OCI-LY1 (cell line): Measurements from ENCODE around the gene EDC4.

Experiments used
- H2AFZ ChIP-seq: fragments of 200-600 bp; sonication (generic), shearing (Covaris generic); 2 replicates; pipeline ENCODE4 v1.6.0; 2014; ENCODE audit warnings: antibody characterized with exemption, mild to moderate bottlenecking, low read length
- H3F3A ChIP-seq: fragments of 200-600 bp; sonication (generic), shearing (Covaris generic); 2 replicates; pipeline ENCODE4 v1.6.0; 2014; ENCODE audit warnings: mild to moderate bottlenecking, antibody characterized with exemption, low read length, moderate library complexity; ENCODE audit not compliant: insufficient read depth
- H3K27ac ChIP-seq: fragments of 200-600 bp; sonication (generic); 2 replicates; pipeline ENCODE4 v1.5.1; 2014; ENCODE audit warnings: low read length, mixed run types, mild to moderate bottlenecking, low read depth; ENCODE audit not compliant: poor library complexity, severe bottlenecking
- H3K27me3 ChIP-seq: fragments of 200-600 bp; sonication (generic); 2 replicates; pipeline ENCODE4 v1.6.0; 2014; ENCODE audit warnings: antibody characterized with exemption, mild to moderate bottlenecking, low read length, moderate library complexity; ENCODE audit not compliant: insufficient read depth
- H3K36me3 ChIP-seq: fragments of 200-600 bp; sonication (generic); 2 replicates; pipeline ENCODE4 v1.6.1; 2014; ENCODE audit warnings: mild to moderate bottlenecking, antibody characterized with exemption, low read length, moderate library complexity, mixed read lengths; ENCODE audit not compliant: insufficient read depth
- H3K4me1 ChIP-seq: fragments of 200-600 bp; sonication (generic); 2 replicates; pipeline ENCODE4 v1.5.1; 2014; ENCODE audit warnings: mild to moderate bottlenecking, low read length, moderate library complexity; ENCODE audit not compliant: insufficient read depth, severe bottlenecking
- H3K4me2 ChIP-seq: fragments of 200-600 bp; sonication (generic), shearing (Covaris generic); 2 replicates; pipeline ENCODE4 v1.6.1; 2014; ENCODE audit warnings: low read length
- H3K4me3 ChIP-seq: fragments of 200-600 bp; sonication (generic); 2 replicates; pipeline ENCODE4 v1.5.1; 2014; ENCODE audit warnings: low read length, low read depth, mild to moderate bottlenecking, mixed read lengths; ENCODE audit not compliant: poor library complexity, severe bottlenecking
- H3K79me2 ChIP-seq: fragments of 200-600 bp; shearing (Covaris generic); 2 replicates; pipeline ENCODE4 v1.6.1; 2016; ENCODE audit warnings: mixed run types, low read length, mixed read lengths; ENCODE audit not compliant: insufficient read depth
- H3K9ac ChIP-seq: fragments of 200-600 bp; sonication (generic), shearing (Covaris generic); 2 replicates; pipeline ENCODE4 v1.6.1; 2014; ENCODE audit warnings: mild to moderate bottlenecking, low read length, mixed read lengths
- H3K9me2 ChIP-seq: fragments of 200-600 bp; sonication (generic), shearing (Covaris generic); 2 replicates; pipeline ENCODE4 v1.6.1; 2014; ENCODE audit warnings: low read depth, mild to moderate bottlenecking, low read length, mixed read lengths
- H3K9me3 ChIP-seq: fragments of 200-600 bp; shearing (Covaris generic); 2 replicates; pipeline ENCODE4 v1.6.1; 2014; ENCODE audit warnings: low read length, mixed read lengths
- H4K20me1 ChIP-seq: fragments of 200-600 bp; sonication (generic), shearing (Covaris generic); 2 replicates; pipeline ENCODE4 v1.6.0; 2016; ENCODE audit warnings: mild to moderate bottlenecking, low read length; ENCODE audit not compliant: insufficient read depth
- EZH2 ChIP-seq: fragments of 200-600 bp; sonication (generic), shearing (Covaris generic); IDR thresholded peaks from 2 replicates; pipeline ENCODE4 v1.8.0; 2017; ENCODE audit warnings: borderline replicate concordance, mixed run types, mild to moderate bottlenecking, antibody characterized with exemption, low read length, moderate library complexity, mixed read lengths
- TF ChIP-seq, protein P1 (sequence below): fragments of 200-600 bp; sonication (generic), shearing (Covaris generic); IDR thresholded peaks from 2 replicates; pipeline ENCODE4 v1.5.1; 2017; ENCODE audit warnings: mild to moderate bottlenecking, antibody characterized with exemption, low read length, moderate library complexity, mixed read lengths

Gene EDC4

DNA sequence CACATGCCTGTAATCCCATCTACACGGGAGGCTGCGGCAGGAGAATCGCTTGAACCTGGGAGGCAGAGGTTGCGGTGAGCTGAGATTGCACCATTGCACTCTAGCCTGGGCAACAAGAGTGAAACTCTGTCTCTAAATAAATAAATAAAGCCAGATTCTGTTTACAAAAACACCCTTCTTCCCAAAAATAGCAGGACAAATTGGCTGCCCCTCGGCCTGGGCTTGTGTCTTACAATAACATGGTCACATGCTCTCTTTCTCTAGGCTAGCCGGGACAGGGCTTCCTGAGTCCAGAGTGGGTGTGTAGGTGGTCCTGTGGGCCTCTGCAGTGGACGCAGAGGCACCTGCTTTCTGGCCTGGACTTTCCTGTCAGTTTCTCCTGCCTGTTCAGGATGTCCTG lies 3.2 kb upstream of the EDC4 start:
- TF ChIP-seq, protein P1, sequence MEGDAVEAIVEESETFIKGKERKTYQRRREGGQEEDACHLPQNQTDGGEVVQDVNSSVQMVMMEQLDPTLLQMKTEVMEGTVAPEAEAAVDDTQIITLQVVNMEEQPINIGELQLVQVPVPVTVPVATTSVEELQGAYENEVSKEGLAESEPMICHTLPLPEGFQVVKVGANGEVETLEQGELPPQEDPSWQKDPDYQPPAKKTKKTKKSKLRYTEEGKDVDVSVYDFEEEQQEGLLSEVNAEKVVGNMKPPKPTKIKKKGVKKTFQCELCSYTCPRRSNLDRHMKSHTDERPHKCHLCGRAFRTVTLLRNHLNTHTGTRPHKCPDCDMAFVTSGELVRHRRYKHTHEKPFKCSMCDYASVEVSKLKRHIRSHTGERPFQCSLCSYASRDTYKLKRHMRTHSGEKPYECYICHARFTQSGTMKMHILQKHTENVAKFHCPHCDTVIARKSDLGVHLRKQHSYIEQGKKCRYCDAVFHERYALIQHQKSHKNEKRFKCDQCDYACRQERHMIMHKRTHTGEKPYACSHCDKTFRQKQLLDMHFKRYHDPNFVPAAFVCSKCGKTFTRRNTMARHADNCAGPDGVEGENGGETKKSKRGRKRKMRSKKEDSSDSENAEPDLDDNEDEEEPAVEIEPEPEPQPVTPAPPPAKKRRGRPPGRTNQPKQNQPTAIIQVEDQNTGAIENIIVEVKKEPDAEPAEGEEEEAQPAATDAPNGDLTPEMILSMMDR, result no peak
- no peaks in the 10 kb centered on the region for H4K20me1 ChIP-seq
- peaks cover 66% of the 10 kb centered on the region for H3K36me3 ChIP-seq
- H3K9me2 ChIP-seq, result no peaks in the 10 kb centered on the region
- no peak overlapping the region for H2AFZ ChIP-seq
- no peak overlapping the region for H3K4me2 ChIP-seq
- H3K27me3 ChIP-seq, result no peaks in the 10 kb centered on the region
- peaks cover 16% of the 10 kb centered on the region for H3K79me2 ChIP-seq
- H3K9ac ChIP-seq, result no peak overlapping the region
- peaks cover 18% of the 10 kb centered on the region for H3K4me1 ChIP-seq
- H3K27ac ChIP-seq, result no peak overlapping the region
- no peak overlapping the region for H3K4me3 ChIP-seq
- H3K9me3 ChIP-seq, result no peaks in the 10 kb centered on the region
- no peaks in the 10 kb centered on the region for H3F3A ChIP-seq

DNA sequence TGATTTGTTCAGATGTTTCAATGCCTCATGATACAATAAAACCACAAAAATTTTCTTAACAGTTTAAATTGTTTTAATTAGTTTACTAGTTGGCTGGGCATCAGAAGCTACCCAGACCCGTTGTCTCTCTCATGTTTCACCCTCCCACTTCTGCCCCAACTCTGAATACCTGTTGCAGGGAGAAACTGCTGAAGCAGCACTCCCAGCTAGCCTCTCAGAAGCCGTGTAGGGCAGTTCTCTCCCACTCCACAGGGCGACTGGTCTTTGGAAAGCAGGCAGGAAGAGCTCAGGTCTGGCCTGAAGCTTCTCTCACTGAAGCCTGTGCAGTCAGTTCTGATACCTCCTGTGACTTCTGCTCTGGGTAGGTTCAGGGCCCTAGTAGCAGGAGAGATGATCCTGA lies 1.6 kb upstream of the EDC4 start:
- no peaks in the 10 kb centered on the region for H4K20me1 ChIP-seq
- H3K9me2 ChIP-seq, result no peaks in the 10 kb centered on the region
- no peak overlapping the region for H3K9ac ChIP-seq
- no peaks in the 10 kb centered on the region for H3F3A ChIP-seq
- TF ChIP-seq, protein P1, result no peak
- TF ChIP-seq EZH2, result no peak
- no peak overlapping the region for H3K4me2 ChIP-seq
- H3K4me1 ChIP-seq, result peaks cover 23% of the 10 kb centered on the region
- H3K27me3 ChIP-seq, result no peaks in the 10 kb centered on the region
- no peak overlapping the region for H3K4me3 ChIP-seq
- no peak overlapping the region for H3K27ac ChIP-seq
- H2AFZ ChIP-seq, result no peak overlapping the region
- peaks cover 27% of the 10 kb centered on the region for H3K79me2 ChIP-seq
- no peaks in the 10 kb centered on the region for H3K9me3 ChIP-seq
- peaks cover 55% of the 10 kb centered on the region for H3K36me3 ChIP-seq

DNA sequence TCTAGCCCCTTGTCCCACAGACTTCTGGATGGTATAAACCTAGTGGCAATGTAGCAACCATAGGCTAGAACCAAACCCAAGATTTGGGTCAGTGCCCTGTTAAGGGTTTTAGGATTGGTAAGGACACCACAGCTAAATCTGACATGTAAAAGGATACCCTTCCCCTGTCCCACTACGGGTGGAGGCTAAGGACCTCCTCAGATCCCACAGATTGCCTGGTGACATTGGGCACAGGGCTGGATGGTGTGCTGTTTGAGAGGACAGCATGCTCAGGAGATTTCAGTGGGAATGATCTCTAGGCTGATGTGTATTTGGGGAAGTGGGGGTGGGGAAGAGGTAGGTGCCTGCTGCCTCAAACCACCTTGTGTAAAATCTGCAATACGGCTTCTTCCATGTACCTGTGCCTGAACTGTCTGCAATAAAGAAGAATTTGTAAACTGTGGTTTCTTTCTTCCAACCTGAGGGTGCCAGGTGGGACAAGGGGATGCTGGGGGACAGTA lies 671 bp upstream of the EDC4 start:
- Histone ChIP-seq H3K27ac (peak overlapping the region; percentile 65), H4K20me1 (no peaks in the 10 kb centered on the region)
- TF ChIP-seq EZH2, result no peak
- TF ChIP-seq, protein P1, result no peak

More for the DNA sequence above, 671 bp upstream of the EDC4 start:
- Histone ChIP-seq H3K9me3 (no peaks in the 10 kb centered on the region), H3K4me3 (peak overlapping the region; percentile 99), H2AFZ (no peak overlapping the region), H3K9me2 (no peaks in the 10 kb centered on the region), H3K79me2 (peaks cover 27% of the 10 kb centered on the region), H3K4me1 (peaks cover 23% of the 10 kb centered on the region), H3K4me2 (peak overlapping the region; percentile 91), H3F3A (no peaks in the 10 kb centered on the region), H3K9ac (peak overlapping the region; percentile 93; the same call in 1 of the 2 replicates), H3K36me3 (peaks cover 55% of the 10 kb centered on the region), H3K27me3 (no peaks in the 10 kb centered on the region)
